Skeletal muscle tissue (tissue), 4 donors: ENCODE data around the gene SEMA6A. TPM values are rescaled to one million over a fixed set of nuclear protein-coding genes. Genes with fewer than 3 reads are reported as not detected.

Source experiments
- H3K27ac ChIP-seq: one replicate; pipeline ENCODE4 v1.7.0; 2013; ENCODE audit warnings: mild to moderate bottlenecking, low read depth, low read length, inconsistent platforms
- H3K27me3 ChIP-seq, 3 donors: one replicate each; pipeline ENCODE4 v1.7.0; 2013; ENCODE audit warnings: low read length in 3 of 3; ENCODE audit not compliant: control insufficient read depth in 3 of 3, insufficient read depth in 3 of 3
- H3K36me3 ChIP-seq, 3 donors: one replicate each; pipeline ENCODE4 v1.7.0; 2013; ENCODE audit warnings: low read length in 3 of 3; ENCODE audit not compliant: control insufficient read depth in 3 of 3, insufficient read depth in 3 of 3
- H3K4me1 ChIP-seq, 3 donors: one replicate each; pipeline ENCODE4 v1.7.0; 2013; ENCODE audit warnings: low read length in 3 of 3, mild to moderate bottlenecking in 3 of 3; ENCODE audit not compliant: control insufficient read depth in 3 of 3, insufficient read depth in 3 of 3
- H3K4me3 ChIP-seq, 3 donors: one replicate each; pipeline ENCODE4 v1.7.0; 2013; ENCODE audit warnings: low read length in 3 of 3
- H3K9ac ChIP-seq, 3 donors: one replicate each; pipeline ENCODE4 v1.7.0; 2013; ENCODE audit warnings: low read length in 3 of 3, mild to moderate bottlenecking in 3 of 3, moderate library complexity in 2 of 3, low read depth in 1 of 3
- H3K9me3 ChIP-seq, 3 donors: one replicate each; pipeline ENCODE4 v1.7.0; 2013; ENCODE audit warnings: low read length in 3 of 3; ENCODE audit not compliant: control insufficient read depth in 3 of 3
- total RNA-seq: library from RNA; depleted of rRNA; stranded (reverse); fragments of >200 nt; gene quantifications from one replicate; pipeline ENCODE4 v1.2.3, GENCODE V29; 2014
- donor health status: Osteomylitis.

Gene SEMA6A
- total RNA-seq, 1 donor from 2014 or later = 43.8 TPM

DNA sequence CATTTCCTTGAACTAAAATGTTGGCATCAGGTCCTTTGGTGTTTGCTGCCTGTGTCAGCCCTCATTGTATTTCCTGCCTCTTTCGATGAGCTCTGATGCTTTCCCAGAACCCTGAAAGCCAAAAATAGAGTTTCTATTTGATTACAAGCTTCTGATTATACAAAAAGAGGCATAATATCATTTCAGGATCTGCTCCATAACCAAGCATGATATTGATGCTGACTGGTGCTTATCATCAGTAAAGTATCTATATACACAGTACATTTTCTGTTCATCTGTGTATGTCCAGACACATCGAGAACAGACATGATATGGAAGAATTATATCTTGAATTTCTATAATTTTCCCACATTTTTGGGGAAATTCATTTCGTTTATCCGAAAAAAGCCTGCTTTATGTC, 58.6 kb downstream of the SEMA6A start:
- H3K9ac ChIP-seq = no peak overlapping the region
- H3K27me3 ChIP-seq = no peaks in the 10 kb centered on the region
- no peak overlapping the region for H3K27ac ChIP-seq
- H3K4me1 ChIP-seq = peaks cover 0 to 2% (median 2%) of the 10 kb centered on the region in 3 donors
- no peak overlapping the region for H3K4me3 ChIP-seq
- no peaks in the 10 kb centered on the region for H3K36me3 ChIP-seq
- H3K9me3 ChIP-seq = no peaks in the 10 kb centered on the region

- H3K9me3 ChIP-seq = no peaks in the 10 kb centered on the region
- H3K4me3 ChIP-seq = no peak overlapping the region
- no peaks in the 10 kb centered on the region for H3K36me3 ChIP-seq
- no peaks in the 10 kb centered on the region for H3K27me3 ChIP-seq
- peaks cover 0 to 2% (median 0%) of the 10 kb centered on the region in 3 donors for H3K4me1 ChIP-seq
- no peak overlapping the region for H3K27ac ChIP-seq
- H3K9ac ChIP-seq = no peak overlapping the region
Measured at GRCh38 chr5:116514421-116514970, 60.1 kb downstream of the SEMA6A start.

DNA sequence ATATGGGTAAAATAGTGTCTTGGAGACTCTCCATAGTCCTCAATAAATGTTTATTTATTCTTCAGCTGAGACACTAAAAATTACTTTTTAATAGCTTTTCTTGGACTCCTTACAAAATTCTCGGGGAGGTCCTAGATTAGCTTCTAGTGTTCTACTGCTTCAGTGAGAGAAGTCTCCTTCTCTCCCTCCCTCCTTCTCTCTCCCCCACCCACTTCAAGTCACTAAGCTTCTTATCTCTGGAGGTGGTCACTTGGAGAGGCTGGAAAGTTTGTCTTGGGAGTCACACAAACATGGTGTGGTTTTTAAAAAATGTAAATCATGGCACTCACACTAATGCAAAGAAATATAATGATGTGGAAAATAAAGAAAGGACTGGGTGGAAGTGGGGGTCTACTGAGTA, 64.1 kb downstream of the SEMA6A start:
- Histone ChIP-seq H3K9me3 (no peaks in the 10 kb centered on the region), H3K27ac (no peak overlapping the region), H3K4me3 (no peak overlapping the region), H3K36me3 (no peaks in the 10 kb centered on the region), H3K4me1 (no peaks in the 10 kb centered on the region), H3K27me3 (no peaks in the 10 kb centered on the region), H3K9ac (no peak overlapping the region)

- no peak overlapping the region for H3K27ac ChIP-seq
- H3K4me1 ChIP-seq = no peaks in the 10 kb centered on the region
- H3K36me3 ChIP-seq = no peaks in the 10 kb centered on the region
- no peaks in the 10 kb centered on the region for H3K27me3 ChIP-seq
- no peak overlapping the region for H3K9ac ChIP-seq
- no peaks in the 10 kb centered on the region for H3K9me3 ChIP-seq
- no peak overlapping the region for H3K4me3 ChIP-seq
Measured at GRCh38 chr5:116509483-116510244, 65.0 kb downstream of the SEMA6A start.

- H3K27me3 ChIP-seq = no peaks in the 10 kb centered on the region
- H3K4me3 ChIP-seq = no peak overlapping the region
- H3K27ac ChIP-seq = no peak overlapping the region
- H3K4me1 ChIP-seq = no peaks in the 10 kb centered on the region
- H3K36me3 ChIP-seq = no peaks in the 10 kb centered on the region
- H3K9me3 ChIP-seq = no peaks in the 10 kb centered on the region
- no peak overlapping the region for H3K9ac ChIP-seq
Measured at GRCh38 chr5:116508835-116509234, 65.8 kb downstream of the SEMA6A start.

GRCh38 chr5:116507941-116508655, 66.5 kb downstream of the SEMA6A start:
- H3K9me3 ChIP-seq = no peaks in the 10 kb centered on the region
- no peak overlapping the region for H3K4me3 ChIP-seq
- no peaks in the 10 kb centered on the region for H3K27me3 ChIP-seq
- no peak overlapping the region for H3K9ac ChIP-seq
- peaks cover 0 to under 1% (median 0%) of the 10 kb centered on the region in 3 donors for H3K4me1 ChIP-seq
- H3K36me3 ChIP-seq = no peaks in the 10 kb centered on the region
- no peak overlapping the region for H3K27ac ChIP-seq

DNA sequence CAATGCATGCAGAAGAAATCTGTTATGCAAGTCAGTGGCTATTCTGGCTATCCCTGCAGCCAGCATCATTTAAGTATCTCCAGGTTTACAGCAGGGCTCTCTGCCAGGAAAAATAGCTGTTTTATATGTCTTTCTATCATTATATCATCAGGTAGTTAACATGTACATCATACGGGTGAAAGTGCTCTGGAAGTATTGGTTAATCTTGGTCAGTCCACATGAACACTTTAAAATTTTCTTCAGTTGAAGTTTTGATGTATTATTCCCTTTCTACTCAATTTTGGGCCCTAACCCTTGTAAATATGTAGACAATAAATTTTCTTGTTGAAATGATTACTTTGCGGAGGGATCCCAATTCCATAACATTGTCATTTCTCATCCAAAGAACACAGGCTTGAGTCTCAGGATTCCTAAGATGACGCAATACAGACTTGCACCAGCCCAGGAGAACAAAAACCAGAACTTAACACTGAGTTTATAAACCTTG, 67.5 kb downstream of the SEMA6A start:
- H3K4me3 ChIP-seq = no peak overlapping the region
- no peaks in the 10 kb centered on the region for H3K9me3 ChIP-seq
- H3K36me3 ChIP-seq = no peaks in the 10 kb centered on the region
- peaks cover 1 to 7% (median 7%) of the 10 kb centered on the region in 3 donors for H3K4me1 ChIP-seq
- no peak overlapping the region for H3K27ac ChIP-seq
- H3K27me3 ChIP-seq = no peaks in the 10 kb centered on the region
- H3K9ac ChIP-seq = no peak overlapping the region

DNA sequence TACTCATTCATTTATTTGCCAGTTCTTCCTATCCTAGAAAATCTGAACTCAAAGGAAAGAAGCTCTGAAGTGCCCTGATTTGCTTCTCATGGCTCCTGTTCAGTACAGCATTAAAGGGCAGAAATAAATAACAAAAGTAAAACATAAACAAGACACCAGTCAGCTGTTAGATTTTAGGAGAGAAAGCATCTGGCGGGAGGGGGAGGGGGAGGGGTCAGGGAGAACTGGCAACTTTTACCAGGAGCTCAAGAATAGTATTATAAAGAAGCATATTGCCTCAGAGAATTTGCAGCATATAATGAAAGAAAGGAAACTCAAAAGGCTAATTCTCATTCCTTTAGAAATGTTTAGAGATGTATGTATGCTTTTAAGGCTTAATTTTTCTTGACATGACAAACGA, 68.1 kb downstream of the SEMA6A start:
- Histone ChIP-seq H3K27ac (no peak overlapping the region), H3K27me3 (no peaks in the 10 kb centered on the region), H3K4me1 (peaks cover 3 to 9% (median 7%) of the 10 kb centered on the region in 3 donors), H3K36me3 (no peaks in the 10 kb centered on the region), H3K4me3 (no peak overlapping the region), H3K9ac (no peak overlapping the region), H3K9me3 (no peaks in the 10 kb centered on the region)

DNA sequence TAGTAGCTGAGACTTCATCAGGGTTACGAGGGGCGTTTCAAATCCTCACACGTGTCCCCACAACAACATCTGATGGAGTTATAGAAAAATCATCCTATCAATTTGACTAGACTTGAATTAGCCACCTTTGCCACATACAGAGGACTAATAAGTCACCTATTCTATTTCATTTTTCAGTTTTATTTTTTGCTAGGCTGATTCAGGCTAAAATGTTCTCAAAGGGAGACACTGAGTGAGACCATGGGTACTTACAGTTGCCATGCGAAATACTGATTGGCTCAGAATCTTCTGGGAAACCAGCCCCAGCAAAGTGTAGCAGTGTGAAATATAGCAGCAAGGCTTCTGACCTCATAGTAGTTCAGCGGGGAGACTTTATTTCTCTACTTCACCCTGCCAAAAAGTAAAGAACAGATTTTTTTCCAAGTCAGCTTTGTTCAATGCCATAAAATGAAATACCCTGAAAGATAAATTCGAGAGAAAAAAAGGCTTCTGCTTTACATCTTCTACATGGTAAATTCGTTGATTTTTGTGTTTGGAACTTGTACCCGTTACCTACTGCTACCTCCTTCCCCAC, 69.9 kb downstream of the SEMA6A start:
- Histone ChIP-seq H3K27me3 (no peaks in the 10 kb centered on the region), H3K9me3 (no peaks in the 10 kb centered on the region), H3K9ac (no peak overlapping the region), H3K4me1 (peaks cover 3 to 9% (median 7%) of the 10 kb centered on the region in 3 donors), H3K36me3 (peaks cover 0 to 3% (median 0%) of the 10 kb centered on the region in 3 donors), H3K4me3 (no peak overlapping the region), H3K27ac (no peak overlapping the region)
